GM19468 (cell line): ENCODE measurements around the gene VLDLR.

ENCODE experiments used
- ATAC-seq: cut with Tn5 transposase; IDR thresholded peaks from one replicate; pipeline ENCODE4 v1.9.1; 2021; ENCODE audit warnings: mild to moderate bottlenecking, moderate library complexity, moderate number of reproducible peaks; ENCODE audit not compliant: unreplicated experiment; ENCODE audit errors: extremely low read depth

Gene VLDLR

GRCh38 chr9:2620919-2621721 lies 467 bp upstream of the VLDLR start:
- peak; percentile 19 for ATAC-seq

DNA sequence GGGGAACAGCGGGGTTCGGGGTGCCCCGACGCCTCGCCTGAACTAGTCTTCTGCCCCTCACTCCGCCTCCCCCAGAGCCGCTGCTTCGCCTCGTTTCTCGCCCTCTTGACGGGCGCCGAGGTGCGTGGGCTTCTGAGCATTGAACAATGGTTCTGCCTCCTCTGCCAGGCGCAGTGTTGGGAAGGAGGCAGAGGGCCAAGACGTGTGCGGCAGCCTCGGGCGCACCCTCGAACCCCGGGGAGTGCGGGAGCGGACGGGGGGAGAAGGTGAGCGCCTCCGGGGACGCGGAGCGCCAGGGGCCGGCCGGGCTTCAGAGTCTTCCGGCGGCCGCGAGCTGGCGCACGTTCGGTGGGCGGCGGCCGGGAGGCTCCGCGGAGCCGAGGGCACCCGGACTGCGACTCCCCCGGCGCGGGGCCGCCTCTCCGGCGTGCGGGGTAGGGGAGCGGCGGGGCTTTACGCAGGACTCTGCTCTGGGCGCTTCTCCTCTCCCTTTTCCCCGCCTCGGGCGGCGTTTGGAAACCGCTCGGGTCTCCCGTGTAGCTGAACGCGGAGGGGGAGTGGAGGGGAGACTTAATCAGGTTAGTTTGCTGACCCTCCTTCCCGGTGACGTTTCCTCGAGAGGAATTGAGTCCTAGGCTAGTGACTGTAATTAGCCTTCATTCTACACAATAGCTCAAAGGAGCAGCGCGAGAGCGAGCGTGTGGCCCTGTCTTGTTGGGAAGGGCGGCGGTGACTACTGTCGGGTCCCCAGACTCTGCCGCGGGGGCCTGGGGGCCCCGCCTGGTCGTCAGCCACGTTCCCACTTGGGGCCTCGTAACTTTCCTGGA lies 1.1 kb downstream of the VLDLR start:
- no peak for ATAC-seq

DNA sequence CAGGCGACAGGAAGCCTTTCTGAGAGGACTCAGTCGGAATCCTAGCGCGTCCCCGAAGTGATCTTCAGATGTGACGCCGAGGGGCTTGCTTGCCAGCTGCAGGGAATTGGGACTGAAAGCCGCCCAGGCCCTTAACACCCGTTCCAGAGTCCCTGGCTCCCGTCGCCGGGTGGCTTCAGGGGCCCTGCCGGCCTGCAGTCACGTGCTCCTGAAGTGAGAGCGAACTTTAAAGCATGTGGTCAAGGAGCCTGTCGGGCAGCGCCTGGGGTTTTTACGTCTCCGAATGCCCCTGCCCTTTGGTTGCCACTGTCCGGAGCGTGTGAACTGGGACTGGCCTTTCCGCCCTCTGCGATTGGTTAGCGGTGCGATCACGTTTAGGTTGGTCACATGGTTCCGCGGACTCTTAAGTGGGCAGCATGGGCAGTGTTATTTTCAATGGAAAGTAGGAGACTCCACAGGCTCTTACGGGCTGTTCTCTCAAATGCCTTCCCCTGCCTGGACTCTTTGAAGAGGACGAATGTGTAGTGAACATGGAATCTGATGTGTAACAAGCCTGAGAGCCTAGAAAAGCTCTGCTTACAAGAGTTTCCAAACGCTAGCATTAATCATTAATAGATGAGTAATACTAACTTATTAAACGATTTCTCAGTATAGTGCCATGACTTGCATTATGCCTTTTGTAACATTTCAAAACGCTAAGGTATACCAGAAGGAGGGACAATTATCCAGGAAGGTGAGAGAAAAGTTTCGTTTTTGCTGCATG lies 1.9 kb downstream of the VLDLR start:
- no peak for ATAC-seq

DNA sequence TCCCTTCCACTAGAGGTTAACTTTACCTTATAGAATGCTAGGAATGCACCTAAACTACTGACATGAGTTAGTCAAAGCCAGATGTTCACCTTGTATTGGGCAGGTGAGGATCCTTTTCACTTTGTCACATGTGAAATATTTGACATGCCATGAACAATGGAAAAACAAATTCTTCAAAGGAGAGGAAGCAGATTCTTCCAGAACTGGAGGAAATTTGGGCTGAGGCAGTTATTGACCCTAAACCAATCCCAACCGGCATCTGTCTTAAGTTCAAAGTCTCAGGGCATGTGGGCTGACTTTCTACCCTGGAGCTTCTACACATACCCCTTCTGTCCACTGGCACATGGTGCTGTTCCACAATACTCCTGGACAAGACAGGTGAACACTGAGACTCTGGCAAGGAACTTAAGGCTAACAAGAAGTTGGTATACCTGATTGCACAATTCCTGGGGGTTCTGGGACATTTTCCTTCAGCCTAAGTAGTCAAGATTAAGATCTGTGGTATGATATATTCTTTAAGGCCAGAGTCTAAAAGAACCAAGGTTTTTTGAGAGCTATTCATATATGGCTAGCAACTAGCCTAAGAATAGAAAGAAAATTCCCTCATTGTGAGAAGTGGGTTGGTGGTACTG lies 2.6 kb downstream of the VLDLR start:
- no peak for ATAC-seq

- ATAC-seq: no peak
Measured at GRCh38 chr9:2625427-2625826, 3.8 kb downstream of the VLDLR start.

GRCh38 chr9:2628919-2629318 lies 7.3 kb downstream of the VLDLR start:
- no peak for ATAC-seq

DNA sequence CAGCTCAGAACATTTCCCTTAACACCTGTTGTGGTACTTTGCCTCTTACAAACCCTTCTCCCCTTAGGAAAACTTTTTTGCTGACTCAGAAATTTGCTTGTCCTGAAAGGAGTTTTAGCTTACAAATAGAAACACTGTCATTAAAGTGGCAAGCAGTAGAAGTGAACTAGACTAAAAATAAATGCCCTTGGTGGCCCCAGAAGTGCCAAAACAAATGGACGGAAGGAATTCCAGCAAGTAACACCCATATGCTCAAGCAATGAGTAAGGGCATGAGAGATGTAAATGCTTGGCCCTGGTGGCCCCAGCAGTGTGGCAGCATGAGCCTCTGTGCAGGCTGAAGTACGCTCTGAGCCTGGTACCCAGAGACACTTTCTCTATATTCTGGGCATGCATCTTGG lies 8.6 kb downstream of the VLDLR start:
- ATAC-seq: no peak

DNA sequence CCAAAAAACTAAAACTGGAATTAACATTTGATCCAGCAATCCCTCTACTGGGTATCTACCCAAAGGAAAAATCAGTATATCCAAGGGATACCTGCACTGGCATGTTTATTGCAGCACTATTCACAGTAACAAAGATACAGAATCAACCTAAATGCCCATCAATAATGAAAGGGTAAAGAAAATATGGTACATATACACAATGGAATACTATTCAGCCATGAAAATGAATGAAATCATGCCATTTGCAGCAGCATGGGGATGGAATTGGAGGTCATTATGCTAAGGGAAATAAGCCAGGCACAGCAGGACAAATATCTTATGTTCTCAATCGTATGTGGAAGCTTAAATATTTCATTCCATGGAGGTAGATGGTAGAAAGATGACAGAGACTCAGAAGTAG lies 9.7 kb downstream of the VLDLR start:
- no peak for ATAC-seq

DNA sequence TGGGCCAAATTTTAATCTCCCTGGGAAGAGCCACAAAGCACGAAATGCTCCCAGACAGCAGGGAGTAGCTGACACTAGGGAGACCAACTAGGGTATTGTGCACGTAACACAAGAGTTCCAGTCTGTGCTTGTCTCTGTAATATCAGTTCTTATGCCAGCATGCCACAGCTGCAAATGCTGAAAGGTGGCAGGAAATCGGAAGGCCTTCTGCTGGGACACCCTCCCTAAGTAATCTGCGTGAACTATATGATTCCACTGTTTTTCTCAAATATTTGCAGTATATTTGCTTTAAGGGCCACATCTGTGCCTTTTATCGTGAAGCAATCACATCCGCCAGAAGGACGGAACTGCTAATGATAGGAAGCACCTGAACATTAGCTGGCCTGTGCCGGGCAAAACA lies 12.6 kb downstream of the VLDLR start:
- ATAC-seq: no peak

DNA sequence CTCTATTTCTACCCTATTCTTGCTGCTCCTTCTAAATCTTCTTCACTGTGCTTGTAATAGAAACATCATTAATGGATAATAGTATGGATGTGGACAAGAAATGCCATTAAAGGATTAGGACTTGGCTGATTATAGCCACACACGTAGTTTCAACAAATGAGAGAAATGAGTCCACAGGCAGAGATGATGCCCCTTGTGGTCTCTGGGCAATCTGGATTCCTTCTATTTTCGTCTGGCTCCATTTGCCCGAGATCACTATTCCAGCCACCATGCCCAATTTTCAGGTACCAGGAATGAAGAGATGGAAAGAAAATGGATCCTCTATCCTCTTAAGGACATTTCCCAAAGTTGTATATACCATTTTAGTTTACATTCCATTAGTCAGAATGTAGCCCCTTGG lies 13.2 kb downstream of the VLDLR start:
- no peak for ATAC-seq

DNA sequence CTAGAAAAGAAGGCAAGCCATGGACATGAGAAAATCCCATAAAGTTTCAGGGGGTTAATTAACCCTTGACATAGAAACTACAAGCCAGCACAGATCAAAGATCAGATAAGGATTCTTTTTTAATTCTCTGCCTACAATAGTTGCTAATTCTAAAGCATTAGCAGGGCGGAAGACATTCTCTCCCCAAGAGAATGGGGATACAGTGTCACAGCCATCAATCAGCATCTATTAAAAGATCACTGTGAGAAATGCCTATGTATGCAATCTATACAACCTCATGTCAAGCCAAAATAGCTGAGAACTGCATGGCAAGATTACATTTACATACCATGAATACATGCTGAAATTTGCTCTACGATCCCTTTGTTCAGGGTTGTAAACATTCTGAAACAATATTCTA lies 14.3 kb downstream of the VLDLR start:
- no peak for ATAC-seq

DNA sequence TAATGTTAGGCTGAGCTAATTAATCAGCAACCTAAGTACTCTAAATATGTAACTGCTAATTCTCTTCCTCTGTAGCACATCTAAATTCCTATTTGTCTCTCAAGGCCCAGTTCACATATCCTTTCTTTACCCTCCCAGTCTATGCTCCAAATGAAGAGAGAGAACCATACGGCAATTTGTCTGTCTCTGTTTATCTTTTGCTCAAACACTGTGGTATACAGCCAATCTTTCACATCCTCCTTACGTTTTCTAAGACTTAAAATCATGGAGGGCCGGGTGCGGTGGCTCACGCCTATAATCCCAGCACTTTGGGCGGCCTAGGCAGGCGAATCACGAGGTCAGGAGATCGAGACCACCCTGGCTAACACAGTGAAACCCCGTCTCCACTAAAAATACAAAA lies 15.8 kb downstream of the VLDLR start:
- no peak for ATAC-seq

DNA sequence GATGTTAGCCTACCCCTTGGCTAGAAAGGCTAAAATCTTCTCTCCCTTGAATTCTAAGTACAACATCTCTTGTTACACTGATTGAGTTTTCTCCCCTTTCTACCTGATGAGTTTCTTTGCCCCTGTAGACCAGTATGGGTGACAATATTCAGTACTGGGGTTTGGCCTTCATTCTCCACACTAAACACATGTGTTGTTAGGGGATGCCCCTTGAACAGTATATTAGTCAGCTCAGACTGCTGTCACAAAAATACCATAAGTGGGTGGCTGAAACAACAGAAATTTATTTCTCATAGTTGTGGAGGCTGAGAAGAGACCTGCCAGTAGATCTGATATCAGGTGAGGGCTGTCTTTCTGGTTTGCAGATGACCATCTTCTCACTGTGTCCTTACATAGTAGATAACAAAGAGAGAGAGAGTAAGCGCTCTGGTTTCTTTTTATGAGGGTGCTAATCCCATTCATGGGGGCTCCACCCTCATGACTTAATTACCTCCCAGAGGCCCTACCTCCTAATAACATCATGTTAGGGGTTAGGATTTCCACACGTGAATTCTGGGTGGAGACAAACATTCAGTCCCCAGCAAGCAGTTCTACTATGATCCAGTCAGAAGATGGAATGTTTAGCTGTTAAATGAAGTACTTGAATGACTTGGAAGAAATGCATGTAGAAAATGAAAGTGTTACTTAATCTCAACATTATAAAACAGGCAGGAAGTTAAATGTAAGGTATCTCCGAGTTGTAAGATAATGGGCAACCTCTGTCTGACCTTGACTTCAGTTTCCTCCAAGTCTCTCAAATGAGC lies 17.5 kb downstream of the VLDLR start:
- ATAC-seq: no peak

DNA sequence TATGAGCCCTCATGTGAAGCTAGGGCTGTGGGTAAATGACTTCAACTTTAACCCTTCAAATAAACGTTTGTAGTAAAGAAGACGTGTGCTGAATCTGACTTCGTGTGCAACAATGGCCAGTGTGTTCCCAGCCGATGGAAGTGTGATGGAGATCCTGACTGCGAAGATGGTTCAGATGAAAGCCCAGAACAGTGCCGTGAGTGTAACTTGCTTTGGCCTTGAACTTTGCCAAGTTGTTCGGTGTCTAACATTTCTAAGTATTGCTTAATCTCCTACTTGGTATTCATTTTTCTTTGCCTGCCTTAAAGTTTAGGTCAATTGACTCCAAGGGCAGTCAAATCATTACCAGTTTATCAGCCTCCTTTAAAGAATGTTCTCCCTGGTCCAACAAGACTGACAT lies 18.2 kb downstream of the VLDLR start:
- no peak for ATAC-seq

GRCh38 chr9:2640570-2640969 lies 19.0 kb downstream of the VLDLR start:
- no peak for ATAC-seq

DNA sequence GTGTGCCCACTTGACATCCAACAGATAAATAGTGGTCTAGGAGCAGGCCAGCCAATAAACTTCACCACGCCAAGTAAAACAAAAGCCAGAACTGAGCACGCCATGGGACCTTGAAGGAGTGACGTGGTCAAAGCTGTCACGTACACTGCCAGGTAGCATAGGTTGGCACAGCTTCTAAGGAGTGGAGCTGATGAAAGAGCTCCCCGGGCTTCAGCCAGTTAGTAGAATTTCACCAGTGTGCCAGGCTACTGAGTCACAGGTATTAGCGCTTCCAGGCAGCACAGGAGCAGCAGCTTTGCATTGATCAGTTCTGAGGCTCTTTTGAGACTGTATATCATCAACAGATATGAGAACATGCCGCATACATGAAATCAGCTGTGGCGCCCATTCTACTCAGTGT lies 19.4 kb downstream of the VLDLR start:
- ATAC-seq: no peak

DNA sequence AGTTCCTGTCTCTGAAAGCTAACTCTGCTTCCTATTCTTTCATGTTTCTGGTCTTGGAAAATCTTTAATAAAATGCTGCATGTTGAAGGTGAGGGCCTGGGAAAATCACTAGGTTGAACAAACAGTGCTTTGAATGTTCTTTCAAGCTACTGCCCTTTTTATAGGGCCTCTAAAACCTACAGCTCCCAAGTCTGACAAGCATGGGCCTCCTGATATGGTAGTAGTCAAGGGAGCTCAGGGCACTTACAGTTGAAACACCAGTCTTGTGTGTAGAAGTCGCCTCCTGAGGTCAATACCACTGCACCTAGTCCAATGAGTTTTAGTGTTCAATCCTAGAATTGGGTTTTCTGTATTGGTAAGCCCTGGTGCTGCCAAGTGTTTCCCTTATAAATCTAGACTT lies 20.5 kb downstream of the VLDLR start:
- ATAC-seq: no peak

GRCh38 chr9:2645569-2645968 lies 24.0 kb downstream of the VLDLR start:
- no peak for ATAC-seq

- no peak for ATAC-seq
Measured at GRCh38 chr9:2655411-2655901, 33.9 kb downstream of the VLDLR start.
